HepG2 (cell line): Measurements from ENCODE around the gene IL18. TPM values are rescaled to one million over a fixed set of nuclear protein-coding genes. Genes with fewer than 3 reads are reported as not detected.

ENCODE experiments used
- ATAC-seq: fragments of 200-7000 bp; cut with Tn5 transposase; 3 replicates; pipeline ENCODE4 v1.9.1; 2020; ENCODE audit warnings: mild to moderate bottlenecking, moderate library complexity
- BruUV-seq: library from RNA; stranded (reverse); fragments of 400-500 nt; replicated peaks from 2 replicates; lab custom pipeline; 2021; lab: Mats Ljungman, UMichigan
- CTCF ChIA-PET: fragments of 300-600 bp; formaldehyde crosslinking; extraction: SDS; loops from one replicate; lab custom pipeline; 2021; ENCODE audit warnings: low total read pairs, inconsistent platforms, low intra/inter-chr PET ratio; lab: Yijun Ruan, JAX
- POLR2A ChIA-PET: fragments of 350-600 bp; sonication (Branson Sonifier 250); formaldehyde crosslinking; loops from one replicate; lab custom pipeline; 2020; ENCODE audit warnings: antibody characterized with exemption, inconsistent platforms; lab: Yijun Ruan, JAX
- DNase-seq: peaks from one replicate; pipeline ENCODE4 v3.0.0-alpha.2; 2015; ENCODE audit warnings: low spot score
- FAIRE-seq: peaks from 3 replicates; lab custom pipeline; 2011; peaks lifted over from hg19 to GRCh38; lab: Jason Lieb, UNC
- H2AFZ ChIP-seq: one replicate; pipeline ENCODE4 v1.6.1; 2011; ENCODE audit warnings: low read length, inconsistent platforms
- H3K27ac ChIP-seq: fragments of 300-600 bp; 3 replicates; pipeline ENCODE4 v1.8.0; 2011; ENCODE audit warnings: mixed run types, mild to moderate bottlenecking, mixed read lengths, low read length, inconsistent platforms; ENCODE audit not compliant: insufficient read depth; ENCODE audit errors: extremely low read length
- H3K27me3 ChIP-seq, 2 experiments: fragments of 200-600 bp in 1 of 2; 2 replicates in 1 of 2; 3 replicates in 1 of 2; pipeline versions ENCODE4 v1.6.0 to v1.8.0; 2011; ENCODE audit warnings: low read length in 2 of 2, mild to moderate bottlenecking in 2 of 2, moderate library complexity in 2 of 2, inconsistent platforms in 1 of 2; ENCODE audit not compliant: insufficient read depth in 2 of 2, control insufficient read depth in 1 of 2
- H3K36me3 ChIP-seq, 2 experiments: fragments of 200-600 bp in 1 of 2; replicated peaks in 1 of 2; 2 replicates in 1 of 2; 3 replicates in 1 of 2; pipeline versions ENCODE4 v1.5.1 to v1.8.0; 2011; ENCODE audit warnings: low read length in 2 of 2, inconsistent platforms in 1 of 2; ENCODE audit not compliant: insufficient read depth in 2 of 2, control insufficient read depth in 1 of 2
- H3K4me1 ChIP-seq: 2 replicates; pipeline ENCODE4 v1.5.1; 2012; ENCODE audit warnings: low read length, inconsistent platforms; ENCODE audit not compliant: insufficient read depth
- H3K4me2 ChIP-seq: 2 replicates; pipeline ENCODE4 v1.6.0; 2011; ENCODE audit warnings: low read depth, low read length, inconsistent platforms
- H3K4me3 ChIP-seq, 3 experiments: fragments of 200-600 bp in 1 of 3; sonication (generic), shearing (Covaris generic) in 1 of 3; replicated peaks in 1 of 3; 2 replicates each; pipeline ENCODE4 v1.5.1; 2011 to 2016; ENCODE audit warnings: low read length in 3 of 3, inconsistent platforms in 2 of 3, low read depth in 2 of 3, mild to moderate bottlenecking in 2 of 3, control low read depth in 1 of 3, mixed read lengths in 1 of 3; ENCODE audit not compliant: insufficient read depth in 1 of 3
- H3K79me2 ChIP-seq: one replicate; pipeline ENCODE4 v1.6.1; 2011; ENCODE audit warnings: low read length, inconsistent platforms; ENCODE audit not compliant: insufficient read depth
- H3K9ac ChIP-seq: 2 replicates; pipeline ENCODE4 v1.6.0; 2011; ENCODE audit warnings: mild to moderate bottlenecking, low read depth, low read length, inconsistent platforms; ENCODE audit not compliant: insufficient read depth
- H3K9me3 ChIP-seq: 2 replicates; pipeline ENCODE4 v1.5.1; 2012; ENCODE audit warnings: mild to moderate bottlenecking, low read length
- H4K20me1 ChIP-seq: 2 replicates; pipeline ENCODE4 v1.6.0; 2011; ENCODE audit warnings: inconsistent platforms, mild to moderate bottlenecking, low read length, moderate library complexity; ENCODE audit not compliant: insufficient read depth
- ARID2 ChIP-seq: sonication (generic); formaldehyde crosslinking; IDR thresholded peaks from 2 replicates; pipeline ENCODE4 v1.8.1; 2022; ENCODE audit warnings: mild to moderate bottlenecking, missing genetic modification reagents, borderline replicate concordance
- CHD4 ChIP-seq: fragments of 200-600 bp; sonication (generic); IDR thresholded peaks from 2 replicates; pipeline ENCODE4 v1.7.0; 2017; ENCODE audit warnings: mild to moderate bottlenecking, low read length, borderline replicate concordance
- EED ChIP-seq: sonication (generic); formaldehyde crosslinking; IDR thresholded peaks from 2 replicates; pipeline ENCODE4 v1.5.0; 2020; ENCODE audit warnings: mild to moderate bottlenecking, missing genetic modification reagents
- HDAC6 ChIP-seq: fragments of 200-600 bp; sonication (generic); IDR thresholded peaks from 2 replicates; pipeline ENCODE4 v1.7.0; 2017; ENCODE audit warnings: mild to moderate bottlenecking, antibody characterized with exemption, low read length, low read depth
- HNRNPUL1 ChIP-seq: fragments of 200-400 bp; formaldehyde crosslinking; IDR thresholded peaks from 2 replicates; pipeline ENCODE4 v1.6.1; 2017; ENCODE audit warnings: low read depth, mild to moderate bottlenecking, low read length, moderate library complexity
- IRF2 ChIP-seq: IDR thresholded peaks from 2 replicates; pipeline ENCODE4 v1.6.1; 2018; ENCODE audit warnings: missing genetic modification reagents, missing compliant biosample characterization
- IRX3 ChIP-seq: sonication (generic); formaldehyde crosslinking; IDR thresholded peaks from 2 replicates; pipeline ENCODE4 v1.8.1; 2023; ENCODE audit warnings: mild to moderate bottlenecking, low read depth, missing genetic modification reagents, borderline replicate concordance
- JUN ChIP-seq: sonication (generic); formaldehyde crosslinking; IDR thresholded peaks from 2 replicates; pipeline ENCODE4 v1.4.0; 2020; ENCODE audit warnings: mild to moderate bottlenecking, missing genetic modification reagents
- MXD4 ChIP-seq: IDR thresholded peaks from 2 replicates; pipeline ENCODE4 v1.6.1; 2016; ENCODE audit warnings: mild to moderate bottlenecking, missing biosample characterization, missing genetic modification reagents
- MXI1 ChIP-seq: IDR thresholded peaks from 3 replicates; pipeline ENCODE4 v1.6.1; 2012; ENCODE audit warnings: low read depth, low read length, inconsistent platforms, borderline replicate concordance
- RAD51 ChIP-seq: fragments of 450-650 bp; IDR thresholded peaks from 2 replicates; pipeline ENCODE4 v1.6.1; 2016; ENCODE audit warnings: borderline replicate concordance
- TCF7L2 ChIP-seq: IDR thresholded peaks from 2 replicates; pipeline ENCODE4 v1.6.1; 2011; ENCODE audit warnings: mild to moderate bottlenecking, low read depth, low read length, moderate library complexity
- TMF1 ChIP-seq: sonication (generic); formaldehyde crosslinking; IDR thresholded peaks from 2 replicates; pipeline ENCODE4 v1.8.1; 2022; ENCODE audit warnings: low read depth, missing genetic modification reagents
- ZFP37 ChIP-seq: sonication (generic); formaldehyde crosslinking; IDR thresholded peaks from 2 replicates; pipeline ENCODE4 v1.4.0; 2020; ENCODE audit warnings: missing genetic modification reagents, borderline replicate concordance
- ZFYVE20 ChIP-seq: sonication (generic); formaldehyde crosslinking; IDR thresholded peaks from 2 replicates; pipeline ENCODE4 v1.8.0; 2023; ENCODE audit warnings: low read depth, mild to moderate bottlenecking, moderate library complexity, missing genetic modification reagents, borderline replicate concordance
- ZNF263 ChIP-seq: sonication (generic); formaldehyde crosslinking; IDR thresholded peaks from 2 replicates; pipeline ENCODE4 v1.4.0; 2020; ENCODE audit warnings: missing genetic modification reagents
- ZNF501 ChIP-seq: sonication (generic); formaldehyde crosslinking; IDR thresholded peaks from 2 replicates; pipeline ENCODE4 v1.5.1; 2020; ENCODE audit warnings: mild to moderate bottlenecking, moderate library complexity, missing genetic modification reagents
- ZNF549 ChIP-seq: sonication (generic); formaldehyde crosslinking; IDR thresholded peaks from 2 replicates; pipeline ENCODE4 v1.5.0; 2020; ENCODE audit warnings: missing genetic modification reagents
- ZNF607 ChIP-seq: sonication (generic); formaldehyde crosslinking; IDR thresholded peaks from 2 replicates; pipeline ENCODE4 v1.5.1; 2020; ENCODE audit warnings: missing genetic modification reagents, mild to moderate bottlenecking, borderline replicate concordance
- ZNF841 ChIP-seq: sonication (generic); formaldehyde crosslinking; IDR thresholded peaks from 2 replicates; pipeline ENCODE4 v1.8.1; 2023; ENCODE audit warnings: missing genetic modification reagents, borderline replicate concordance
- WGBS: methylation state at CpG from one replicate; pipeline ENCODE4 v1.1.6; 2017; ENCODE audit warnings: low lambda C conversion rate; 5-methylcytosine and 5-hydroxymethylcytosine counted together
- in situ Hi-C: cut with HindIII; loops from 2 replicates; pipeline ENCODE4 v1.10.0; 2017; ENCODE audit warnings: low pct_unique_long_range_greater_than_20kb; ENCODE audit not compliant: extremely low pct_ligation_motif_present
- intact Hi-C: fragments of 100-400 bp; cut with micrococcal nuclease; formaldehyde crosslinking; loops from one replicate; pipeline ENCODE4 v1.10.0; 2022; ENCODE audit not compliant: unreplicated experiment
- polyA plus RNA-seq, 8 experiments: library from polyadenylated mRNA; depleted of rRNA in 3 of 8; stranded (reverse) in 7 of 8; unstranded in 1 of 8; fragments of >200 nt; fragmentation: Illumina TruSeq in 4 of 8; extraction: Trizol in 4 of 8; gene quantifications; 2 replicates each; pipeline versions ENCODE4 v1.2.1 to v1.2.3, GENCODE V29; 2011 to 2016; ENCODE audit warnings: low read depth in 4 of 8, missing spikeins in 1 of 8, mixed read lengths in 1 of 8; ENCODE audit not compliant: insufficient read depth in 1 of 8
- total RNA-seq, 5 experiments: library from RNA; depleted of rRNA; stranded (reverse); fragments of >200 nt; fragmentation: Illumina TruSeq; extraction: Trizol; gene quantifications; 2 replicates each; pipeline ENCODE4 v1.2.3, GENCODE V29; 2016; ENCODE audit warnings: low read depth in 1 of 5
- TF ChIP-seq, protein P1 (sequence below): IDR thresholded peaks from 2 replicates; pipeline ENCODE4 v1.6.1; 2016; ENCODE audit warnings: missing genetic modification reagents, missing compliant biosample characterization

The IL18 gene
- total and polyA plus RNA-seq, 2 of the 13 experiments (the other 11 are each of a cell fraction or from before 2014, with no cell fraction given), result 0.89 to 2.7 TPM

DNA sequence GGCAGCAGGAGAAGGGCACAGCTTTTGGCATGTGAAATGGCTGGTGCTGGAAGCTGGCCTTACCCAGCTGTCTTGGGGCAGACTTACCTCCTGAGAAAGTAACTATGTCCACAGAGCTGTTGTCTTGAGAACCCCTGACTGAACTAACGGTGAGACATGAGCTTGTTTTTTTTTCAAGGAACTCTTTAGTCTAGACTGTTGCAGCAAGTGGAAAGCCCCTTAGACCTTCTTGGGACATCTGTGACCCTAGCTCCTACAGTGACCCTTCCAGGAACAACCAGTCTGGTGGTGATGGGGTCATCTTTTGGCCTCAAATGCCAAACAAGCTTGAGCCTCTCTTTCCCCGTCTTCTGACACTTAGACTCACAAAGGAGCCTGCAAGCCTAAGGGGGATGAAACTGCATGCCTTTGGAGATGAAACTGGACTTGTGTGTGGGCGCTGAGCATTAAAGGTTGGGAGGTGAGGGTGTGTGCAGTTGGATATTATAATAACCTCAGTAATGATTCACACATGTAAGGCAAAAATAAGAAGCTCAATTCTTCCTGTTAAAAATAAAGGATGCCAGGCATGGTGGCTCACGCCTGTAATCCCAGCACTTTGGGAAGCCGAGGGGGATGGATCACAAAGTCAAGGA, 41.8 kb downstream of the IL18 start:
- 98% methylated on average over 5 of the region's 5 CpGs for WGBS
- Histone ChIP-seq H4K20me1 (no peaks in the 10 kb centered on the region), H3K4me1 (no peaks in the 10 kb centered on the region), H3K27ac (no peak overlapping the region), H3K79me2 (no peaks in the 10 kb centered on the region), H3K9ac (no peak overlapping the region), H3K4me2 (no peak overlapping the region), H2AFZ (no peak overlapping the region), H3K9me3 (no peaks in the 10 kb centered on the region), H3K4me3 (no peak overlapping the region), H3K27me3 (no peaks in the 10 kb centered on the region), H3K36me3 (no peaks in the 10 kb centered on the region)
- TF ChIP-seq ZNF841 (CRISPR knock-in tag) (no peak), HNRNPUL1 (no peak), TMF1 (CRISPR knock-in tag) (no peak), ARID2 (no peak), HDAC6 (no peak), ZNF549 (CRISPR knock-in tag) (no peak), ZFP37 (no peak)
- TF ChIP-seq, protein P1, sequence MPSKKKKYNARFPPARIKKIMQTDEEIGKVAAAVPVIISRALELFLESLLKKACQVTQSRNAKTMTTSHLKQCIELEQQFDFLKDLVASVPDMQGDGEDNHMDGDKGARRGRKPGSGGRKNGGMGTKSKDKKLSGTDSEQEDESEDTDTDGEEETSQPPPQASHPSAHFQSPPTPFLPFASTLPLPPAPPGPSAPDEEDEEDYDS (CRISPR knock-in tag), result no peak
- FAIRE-seq (no peak), ATAC-seq (no peak), DNase-seq (no peak)
- in situ Hi-C loops (no loop called here), intact Hi-C loops (no loop called here)
- ChIA-PET CTCF (no interaction called here), POLR2A (no interaction called here)
- BruUV-seq, result no TSS peak

DNA sequence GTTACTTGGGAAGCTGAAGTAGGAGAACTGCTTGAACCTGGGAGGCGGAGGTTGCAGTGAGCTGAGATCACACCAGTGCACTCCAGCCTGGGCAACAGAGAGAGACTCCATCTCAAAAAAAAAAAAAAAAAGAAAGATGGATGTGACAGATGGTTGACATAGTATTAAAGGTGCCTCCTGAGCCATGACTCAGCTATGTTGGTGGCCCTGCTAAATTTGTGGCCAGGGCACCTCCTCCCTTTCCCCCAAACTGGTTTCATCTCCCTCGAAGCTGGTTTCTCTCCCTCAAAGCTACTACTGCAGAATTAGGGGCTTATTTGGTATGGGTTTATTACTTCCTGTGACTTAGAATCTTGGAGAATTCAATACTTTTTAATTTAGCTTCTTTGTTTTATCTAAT, 45.7 kb downstream of the IL18 start:
- no TSS peak for BruUV-seq
- Histone ChIP-seq H3K4me1 (peaks cover 5% of the 10 kb centered on the region; the same call in 1 of the 2 replicates), H3K36me3 (no peaks in the 10 kb centered on the region), H3K4me3 (no peak overlapping the region), H3K27ac (no peak overlapping the region), H3K79me2 (no peaks in the 10 kb centered on the region), H4K20me1 (no peaks in the 10 kb centered on the region), H3K9me3 (no peaks in the 10 kb centered on the region), H3K4me2 (no peak overlapping the region), H2AFZ (no peak overlapping the region), H3K27me3 (no peaks in the 10 kb centered on the region), H3K9ac (no peak overlapping the region)
- no peak for DNase-seq
- no peak for ATAC-seq
- in situ Hi-C loops (loop anchor here (10.0 kb wide), 1 partner anchor 167 kb away; no protein-coding TSS in a partner anchor), intact Hi-C loops (no loop called here)
- no peak for TF ChIP-seq MXD4 (CRISPR knock-in tag)
- no peak for TF ChIP-seq EED (CRISPR knock-in tag)
- TF ChIP-seq IRF2 (CRISPR knock-in tag), result no peak
- no peak for TF ChIP-seq TCF7L2
- no peak for TF ChIP-seq ZNF263 (CRISPR knock-in tag)
- TF ChIP-seq ZNF501 (CRISPR knock-in tag), result no peak
- no peak for TF ChIP-seq ZFYVE20 (CRISPR knock-in tag)
- no peak for TF ChIP-seq ZNF607 (CRISPR knock-in tag)
- no peak for TF ChIP-seq MXI1
- no peak for TF ChIP-seq IRX3 (CRISPR knock-in tag)
- TF ChIP-seq JUN, result no peak
- TF ChIP-seq CHD4, result no peak
- TF ChIP-seq RAD51, result no peak
- POLR2A ChIA-PET, result no interaction called here
- CTCF ChIA-PET, result no interaction called here
- WGBS, result 86% methylated on average over 2 of the region's 2 CpGs
- no peak for FAIRE-seq
